ENCODE data around the gene NOXA1. TPM values are rescaled to one million over a fixed set of nuclear protein-coding genes. Genes with fewer than 3 reads are reported as not detected.
A peak's percentile ranks its signal among the peaks of the same experiment; 100 is the strongest.

Gene NOXA1
- total RNA-seq, 1 donor from 2014 or later: not detected

DNA sequence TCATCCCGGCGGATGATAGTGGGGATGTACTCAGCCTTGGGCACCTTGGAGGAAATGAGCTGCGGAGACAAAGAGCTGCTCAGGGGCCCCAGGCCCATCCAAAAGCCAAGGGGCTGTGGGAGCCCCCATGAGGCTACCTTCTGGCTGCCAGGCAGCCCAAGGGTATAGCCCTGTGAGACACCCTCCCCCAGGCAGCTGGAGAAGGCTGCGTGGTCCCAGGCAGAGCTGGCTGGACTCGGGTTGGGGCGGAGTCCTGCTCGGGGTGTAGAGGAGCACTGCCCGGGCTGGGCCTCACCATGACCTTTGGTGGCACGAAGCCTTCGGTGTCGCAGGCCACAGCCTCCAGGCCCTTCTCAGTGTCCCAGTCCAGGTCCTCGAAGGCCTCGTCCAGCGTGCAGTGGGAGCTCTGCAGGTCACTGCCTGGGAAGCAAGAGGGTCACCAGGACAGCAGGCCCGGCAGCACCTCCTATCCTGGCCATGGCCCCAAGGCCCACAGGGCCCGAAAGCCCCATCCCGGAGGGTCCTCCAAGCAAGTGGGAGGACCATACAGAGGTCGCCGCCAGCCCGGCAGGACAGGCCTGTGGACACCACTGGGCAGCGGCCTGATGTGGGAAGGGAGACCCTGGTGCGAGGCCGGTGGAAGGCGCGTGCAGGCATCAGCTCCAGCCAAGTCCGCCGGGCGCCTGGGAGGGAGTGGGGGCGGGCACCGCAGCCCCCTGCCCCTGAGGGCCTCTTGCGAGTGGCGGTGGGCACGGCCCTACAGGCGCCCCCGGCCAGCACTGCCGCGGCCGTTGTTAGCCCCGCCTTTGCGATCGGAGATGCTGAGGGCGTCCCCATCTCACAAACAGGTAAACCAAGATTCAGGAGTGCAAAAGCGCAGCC, 29.8 kb downstream of the NOXA1 start:
- DNase-seq (ENCODE audit: low spot score): no peak

DNA sequence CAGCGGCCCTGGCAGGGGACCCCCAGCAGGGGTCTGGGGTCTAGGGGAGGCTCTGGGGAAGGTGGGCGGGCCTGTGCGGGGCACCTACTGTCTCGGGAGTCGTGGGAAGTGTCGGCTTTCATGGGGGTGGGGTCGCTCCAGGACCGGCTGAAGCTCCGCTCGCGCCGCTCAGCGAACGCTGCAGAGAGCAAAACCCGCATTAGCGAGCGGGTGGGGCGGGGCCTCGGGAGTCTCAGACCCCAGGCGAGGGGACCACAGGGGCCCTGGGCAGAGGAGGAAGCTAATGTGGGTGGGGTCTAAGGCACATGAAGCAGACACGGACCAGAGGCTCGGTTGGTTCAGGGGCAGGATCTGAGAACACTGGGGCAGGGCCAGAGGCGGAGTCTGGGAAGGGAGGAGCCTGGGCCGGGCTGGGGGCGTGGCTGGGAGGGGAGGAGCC, 30.5 kb downstream of the NOXA1 start:
- peak; percentile 71 for DNase-seq (ENCODE audit: low spot score)

- DNase-seq (ENCODE audit: low spot score): peak; percentile 28
These were observed 31.0 kb downstream of the NOXA1 start for GRCh38 chr9:137454145-137454596.

GRCh38 chr9:137454597-137455358, 31.6 kb downstream of the NOXA1 start:
- peak; percentile 57 for DNase-seq (ENCODE audit: low spot score)

DNA sequence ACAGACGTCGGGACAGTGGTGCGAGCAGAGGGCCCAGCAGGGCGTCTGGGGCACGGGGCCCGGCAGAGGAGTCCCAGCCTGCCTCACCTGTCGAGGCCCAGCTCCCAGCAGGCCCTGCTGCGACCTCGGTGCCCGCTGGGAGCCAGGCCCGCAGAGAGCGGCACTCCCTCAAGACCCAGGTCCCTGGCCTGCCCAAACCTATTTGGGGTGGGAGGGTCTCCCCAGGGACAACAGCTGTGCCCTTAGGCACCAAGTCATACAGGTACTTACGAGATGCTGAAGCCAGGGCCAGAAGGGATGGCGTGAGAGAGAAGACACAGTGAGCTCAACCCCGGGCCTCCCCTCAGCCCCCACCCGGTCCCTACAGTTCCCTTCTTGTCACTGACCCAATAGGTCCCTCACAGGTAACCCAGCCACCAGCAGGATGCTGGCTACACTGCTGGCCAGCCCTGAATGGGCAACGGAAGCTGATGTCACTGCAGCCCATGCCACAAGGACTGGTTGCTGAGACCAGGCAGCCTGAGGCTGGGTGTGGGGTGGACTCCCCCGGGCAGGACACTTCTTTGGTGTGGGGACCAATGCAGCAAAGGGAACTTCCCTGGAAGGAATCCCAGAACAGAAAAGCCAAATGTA, 32.3 kb downstream of the NOXA1 start:
- no peak for DNase-seq (ENCODE audit: low spot score)

- no peak for DNase-seq (ENCODE audit: low spot score)
These were observed 33.1 kb downstream of the NOXA1 start for GRCh38 chr9:137456061-137456863.

GRCh38 chr9:137456864-137457405, 33.7 kb downstream of the NOXA1 start:
- no peak for DNase-seq (ENCODE audit: low spot score)

DNA sequence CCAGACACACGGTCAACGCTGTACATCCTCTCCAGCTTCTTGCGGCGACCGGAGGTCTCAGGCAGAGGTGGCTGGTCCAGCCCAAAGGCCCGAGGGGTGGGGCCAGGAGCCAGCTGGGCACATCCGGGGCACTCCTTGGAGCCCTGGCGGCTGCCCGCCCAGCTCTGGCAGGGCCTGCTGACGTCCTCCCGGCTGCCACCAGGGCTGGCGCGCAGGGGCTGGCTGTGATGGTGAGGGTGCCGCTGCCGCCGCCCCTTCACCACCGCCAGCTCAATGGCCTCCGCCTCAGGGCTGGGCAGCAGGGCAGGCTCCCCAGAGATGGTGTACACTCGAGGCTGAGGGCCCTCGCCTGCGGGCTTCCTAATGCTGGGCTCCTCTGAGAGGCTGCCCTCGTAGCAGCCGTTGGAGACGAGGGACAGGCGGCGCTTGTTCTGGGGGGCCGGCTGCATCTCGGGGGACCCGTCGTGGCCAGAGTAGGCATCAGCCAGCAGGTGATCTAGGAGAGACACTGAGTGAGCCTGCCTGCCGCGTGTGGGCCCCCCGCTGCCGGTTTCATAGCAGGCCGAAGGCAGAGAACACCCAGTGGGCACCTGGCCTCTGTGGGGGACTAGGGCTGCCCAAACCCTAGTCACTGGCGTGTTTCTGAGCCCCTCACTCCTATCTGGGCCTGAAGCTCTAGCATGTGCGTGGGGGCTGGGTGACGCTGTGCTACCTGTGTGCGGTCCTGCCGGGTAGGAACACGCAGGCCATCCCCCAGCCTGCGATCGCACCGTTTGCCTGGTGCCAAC, 34.4 kb downstream of the NOXA1 start:
- no peak for DNase-seq (ENCODE audit: low spot score)

GRCh38 chr9:137458194-137459151, 35.3 kb downstream of the NOXA1 start:
- peak; percentile 42 for DNase-seq (ENCODE audit: low spot score)

DNA sequence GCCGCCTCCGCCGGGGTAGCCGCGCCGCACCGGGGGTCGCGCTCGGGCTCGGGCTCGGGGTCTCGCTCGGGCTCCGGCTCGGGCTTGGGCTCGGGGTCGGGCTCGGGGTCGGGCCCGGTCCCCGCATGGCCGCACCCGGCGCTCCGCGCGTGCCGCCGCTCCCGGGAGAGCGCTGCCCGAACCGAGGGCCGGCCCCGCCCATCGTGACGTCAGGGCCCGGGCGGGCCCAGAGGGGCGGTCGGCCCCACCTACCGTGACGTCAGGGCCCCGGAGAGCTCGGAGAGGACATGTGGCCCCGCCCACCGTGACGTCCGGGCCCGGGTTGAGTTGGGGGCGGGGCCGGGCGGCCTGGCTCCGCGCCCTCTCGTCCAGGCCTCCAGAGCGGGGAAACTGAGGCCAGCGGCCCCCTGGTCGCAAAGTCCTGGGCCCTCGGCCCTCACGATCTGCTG, 36.0 kb downstream of the NOXA1 start, which contains the start of gene NSMF:
NSMF (minus strand) TSS at position 183 of the 449 bp plus-strand sequence. CDS start 232 bp downstream, outside the sequence.
- peak; percentile 94 for DNase-seq (ENCODE audit: low spot score)

GRCh38 chr9:137459601-137460362, 36.6 kb downstream of the NOXA1 start:
- DNase-seq (ENCODE audit: low spot score): no peak

DNA sequence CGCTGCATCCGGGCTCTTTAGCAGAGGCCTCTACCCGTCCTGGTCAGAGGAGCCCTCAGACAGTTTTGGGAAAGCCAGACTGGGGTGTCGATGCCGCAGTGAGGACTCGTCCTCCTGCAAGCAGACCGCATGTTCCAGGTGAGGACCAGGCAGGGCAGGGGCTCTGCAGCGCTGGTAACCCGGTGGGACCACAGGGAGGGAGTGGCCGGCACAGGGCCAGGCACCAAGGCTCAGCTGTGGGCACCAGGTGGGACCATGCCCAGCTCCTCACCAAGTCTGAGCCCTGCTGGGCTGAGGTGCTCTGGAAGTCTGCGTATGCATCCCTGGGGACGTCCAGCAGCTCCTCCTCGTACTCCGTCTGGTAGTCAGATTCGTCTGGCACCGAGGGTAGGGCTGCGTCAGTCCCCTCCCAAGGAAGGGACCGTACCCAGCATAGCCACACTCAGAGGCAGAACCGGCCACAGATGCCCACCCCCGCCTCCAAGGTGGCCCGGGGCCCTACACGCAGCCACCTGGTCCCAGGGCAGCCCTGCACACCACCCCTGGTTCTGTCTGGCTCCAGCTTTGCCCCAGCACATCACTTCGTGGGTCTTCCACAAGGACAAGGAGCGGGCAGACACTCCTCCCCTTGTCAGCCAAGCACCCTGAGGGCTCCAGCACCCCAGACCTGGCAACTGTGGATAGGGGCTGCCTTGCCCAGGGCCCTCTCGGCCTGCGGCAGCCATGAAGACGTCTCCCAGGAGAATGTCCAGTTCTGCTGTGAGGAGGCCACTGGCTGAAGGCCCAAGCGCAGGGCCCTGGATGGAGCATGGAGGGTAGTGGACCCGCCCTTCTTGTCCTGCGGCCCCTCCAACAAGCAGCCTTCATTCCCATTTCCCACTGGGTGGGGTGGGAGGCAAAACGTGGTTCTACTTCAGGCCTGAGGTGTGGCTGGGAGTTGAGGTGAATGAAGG, 37.4 kb downstream of the NOXA1 start:
- no peak for DNase-seq (ENCODE audit: low spot score)

DNA sequence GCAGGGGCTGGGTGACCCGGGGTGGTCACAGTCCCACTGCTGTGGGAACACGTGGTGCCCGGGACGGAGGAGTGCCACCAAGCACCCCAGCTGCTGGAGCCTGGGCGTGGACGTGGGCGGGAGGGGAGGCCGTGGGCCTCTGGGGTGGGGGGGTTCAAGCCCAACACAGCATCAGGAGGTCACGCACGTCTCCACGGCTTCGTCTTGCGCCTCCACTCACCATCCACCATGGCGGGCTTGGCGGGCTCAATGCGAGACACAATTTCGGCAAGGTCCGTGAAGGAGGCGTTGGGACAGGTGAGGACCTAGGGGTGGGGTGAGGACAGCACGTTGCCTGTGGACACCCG, 38.1 kb downstream of the NOXA1 start:
- no peak for DNase-seq (ENCODE audit: low spot score)

DNA sequence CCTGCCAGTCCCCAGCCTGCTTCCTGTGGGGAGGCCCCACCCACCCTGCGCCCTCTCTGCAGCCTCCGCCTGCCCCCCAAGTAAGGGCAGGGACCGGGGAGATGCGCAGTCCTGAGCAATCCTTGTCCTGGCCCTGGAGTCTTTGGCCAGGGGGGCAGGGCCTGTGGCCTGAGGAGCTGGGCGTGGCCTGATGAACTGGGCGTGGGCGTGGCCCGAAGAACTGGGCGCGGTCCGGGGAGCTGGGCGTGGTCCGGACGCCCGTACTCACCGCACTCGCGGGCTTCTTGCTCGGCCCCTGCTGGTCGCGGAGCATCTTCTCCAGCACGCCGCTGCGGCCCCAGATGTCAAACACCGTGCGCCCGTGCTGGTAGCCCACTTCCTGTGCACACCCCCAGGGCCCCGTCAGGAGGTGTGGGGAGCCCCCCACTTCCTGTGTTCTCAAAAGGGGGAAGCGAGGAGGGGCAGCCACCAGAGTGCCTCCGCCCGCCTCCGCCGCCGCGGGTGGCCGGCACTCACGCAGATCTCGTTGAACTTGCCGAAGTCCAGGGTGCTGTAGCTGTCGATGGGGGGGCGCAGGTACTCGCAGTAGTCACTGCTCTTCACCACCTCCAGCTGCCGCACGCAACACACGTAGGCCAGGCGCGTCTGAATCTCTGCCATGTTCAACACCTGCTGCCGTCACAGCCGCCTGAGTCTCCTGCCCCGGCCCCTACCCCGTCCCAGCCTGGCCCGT, 38.6 kb downstream of the NOXA1 start:
- no peak for DNase-seq (ENCODE audit: low spot score)

DNA sequence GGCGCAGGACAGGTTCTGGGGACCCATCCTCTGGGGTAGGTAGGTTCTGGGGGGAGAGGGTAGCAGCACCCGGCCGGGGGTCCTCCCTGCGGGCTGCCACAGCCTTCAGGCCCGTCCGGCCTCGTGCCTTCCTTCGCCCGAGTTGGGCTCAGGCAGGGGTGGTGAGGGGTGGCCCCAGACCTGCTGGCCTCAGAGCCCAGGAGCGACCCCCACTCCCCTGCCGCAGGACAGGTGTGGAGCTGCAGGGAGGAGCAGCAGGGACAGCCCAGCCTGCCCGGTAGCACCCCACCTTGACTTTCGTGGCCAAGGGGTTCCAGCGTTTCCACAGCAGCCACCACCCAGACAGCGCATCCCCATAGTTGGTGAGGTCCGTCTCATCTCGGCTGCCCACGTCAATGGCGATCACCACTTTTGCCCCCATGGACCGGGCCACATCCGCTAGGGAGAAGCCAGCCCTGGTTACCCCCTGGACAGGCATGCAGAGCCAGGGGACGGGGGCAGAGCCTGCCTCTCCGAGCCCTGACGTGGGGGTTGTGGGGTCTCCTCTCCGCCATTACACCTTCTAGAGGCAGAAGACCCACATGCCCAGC, 39.3 kb downstream of the NOXA1 start:
- no peak for DNase-seq (ENCODE audit: low spot score)
